ENCODE data around the gene QSER1. TPM values are rescaled to one million over a fixed set of nuclear protein-coding genes. Genes with fewer than 3 reads are reported as not detected.

Gene QSER1
- total RNA-seq, 1 experiment from 2014 or later = 48.0 TPM

DNA sequence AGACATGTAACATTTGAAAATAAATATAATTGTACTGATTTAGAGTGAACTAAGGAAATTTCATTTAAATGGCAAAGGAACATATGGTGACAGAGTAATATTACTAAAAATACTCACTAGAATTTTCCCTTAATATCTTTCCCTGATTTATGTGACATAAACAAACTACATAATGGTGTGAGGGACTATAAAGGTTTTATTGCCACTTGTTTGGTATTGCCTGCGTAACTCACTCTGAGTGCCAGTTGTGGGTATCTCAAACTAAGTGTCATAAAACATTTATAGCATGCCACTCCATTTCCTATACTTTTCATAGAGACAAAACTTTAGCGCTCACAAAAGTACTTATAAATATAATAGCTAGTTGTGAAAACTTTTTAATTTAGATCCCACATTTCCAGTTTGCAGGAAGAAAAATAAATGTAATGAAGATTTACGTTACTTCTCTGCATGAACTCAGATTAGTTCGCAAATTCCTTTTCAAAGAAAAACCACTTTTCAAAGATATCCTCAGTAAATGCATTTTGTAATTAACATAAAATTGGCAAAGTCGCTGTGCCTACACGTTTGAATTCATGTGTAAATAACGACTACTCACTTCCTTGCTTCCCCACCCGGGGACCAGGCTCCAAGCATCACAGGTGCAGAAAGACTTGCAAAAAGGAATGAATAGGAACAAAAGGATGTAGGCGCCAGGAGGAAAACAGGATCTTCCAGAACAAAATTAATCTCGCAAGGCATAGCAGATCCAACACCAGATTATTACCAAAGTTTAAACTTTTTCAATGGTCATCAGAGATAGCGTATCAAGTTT, 1.6 kb upstream of the QSER1 start:
- ChIA-PET CTCF (no interaction called here), POLR2A (no interaction called here), RAD21 (ENCODE audit: low non-redundant PET in 1 of 2, low total read pairs in 2 of 2, uncharacterized antibody in 2 of 2, unreplicated experiment in 2 of 2) (no interaction called here)
- Histone ChIP-seq H3K4me1 (ENCODE audit: control insufficient read depth in 1 of 2, insufficient read depth in 2 of 2, low read length in 2 of 2) (peaks cover 0 to 21% of the 10 kb centered on the region in 2 experiments; a peak in 3 of 4 replicates), H3K4me3 (replicated peaks in 1 of 2; ENCODE audit: low read depth in 1 of 2, low read length in 2 of 2) (peak overlapping the region in 1 of 2 experiments; percentile 75; a peak in 1 of 4 replicates), H2AFZ (ENCODE audit: low read depth, low read length, poor library complexity, severe bottlenecking) (no peak overlapping the region), H3K9me3 (ENCODE audit: control insufficient read depth in 1 of 2, insufficient read depth in 1 of 2, low read depth in 1 of 2, low read length in 2 of 2) (no peaks in the 10 kb centered on the region), H4K20me1 (ENCODE audit: insufficient read depth) (no peaks in the 10 kb centered on the region; the same call in 1 of the 2 replicates), H3K36me3 (ENCODE audit: control insufficient read depth in 1 of 2, insufficient read depth in 2 of 2, low read length in 2 of 2) (no peaks in the 10 kb centered on the region), H3K9me2 (ENCODE audit: insufficient read depth) (no peaks in the 10 kb centered on the region), H3K9ac (ENCODE audit: low read length) (peak overlapping the region; percentile 88), H3K27ac (ENCODE audit: low read depth, low read length) (no peak overlapping the region), H3K4me2 (ENCODE audit: low read length) (peak overlapping the region; percentile 82), H3K79me2 (ENCODE audit: insufficient read depth, low read length) (peaks cover 30% of the 10 kb centered on the region), H3K27me3 (ENCODE audit: insufficient read depth, low read length) (no peaks in the 10 kb centered on the region)
- no peak for DNase-seq (ENCODE audit: low read depth, low spot score)
- no peak for TF ChIP-seq SRF (IDR thresholded peaks at IDR 0.05; ENCODE audit: low read depth)
- no peak for TF ChIP-seq EZH2 (IDR thresholded peaks at IDR 0.05)
- TF ChIP-seq REST (IDR thresholded peaks at IDR 0.05; ENCODE audit: low read depth) = no peak
- no peak for TF ChIP-seq EGR1 (IDR thresholded peaks at IDR 0.05; ENCODE audit: low read depth)
- no peak for TF ChIP-seq ZNF274 (IDR thresholded peaks at IDR 0.05; ENCODE audit: low read depth, low read length)
- TF ChIP-seq FOSL1 (IDR thresholded peaks at IDR 0.05; ENCODE audit: low read depth) = no peak
- no peak for TF ChIP-seq CBX3 (IDR thresholded peaks at IDR 0.05; ENCODE audit: low read depth)
- TF ChIP-seq SP1 (IDR thresholded peaks at IDR 0.05; ENCODE audit: low read depth) = no peak
- no peak for TF ChIP-seq ATF3 (IDR thresholded peaks at IDR 0.05)
- no peak for TF ChIP-seq ZFX (IDR thresholded peaks at IDR 0.05)
- TF ChIP-seq, protein P1, sequence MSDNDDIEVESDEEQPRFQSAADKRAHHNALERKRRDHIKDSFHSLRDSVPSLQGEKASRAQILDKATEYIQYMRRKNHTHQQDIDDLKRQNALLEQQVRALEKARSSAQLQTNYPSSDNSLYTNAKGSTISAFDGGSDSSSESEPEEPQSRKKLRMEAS (IDR thresholded peaks at IDR 0.05) = no peak
- no peak for TF ChIP-seq ZBTB33 (IDR thresholded peaks at IDR 0.05; ENCODE audit: extremely low read depth, insufficient replicate concordance, low read length)
- TF ChIP-seq POLR2AphosphoS5 (IDR thresholded peaks at IDR 0.05; ENCODE audit: low read depth, low read length) = no peak
- no peak for TF ChIP-seq CTCF (IDR thresholded peaks at IDR 0.05 in 2 of 3, conservative IDR thresholded peaks at IDR 0.05 in 1 of 3; ENCODE audit: borderline replicate concordance in 1 of 3, insufficient read depth in 1 of 3, low read depth in 2 of 3, low read length in 2 of 3)
- no peak for TF ChIP-seq SIN3A (IDR thresholded peaks at IDR 0.05; ENCODE audit: low read depth)
- no peak for TF ChIP-seq EZH2phosphoT487 (IDR thresholded peaks at IDR 0.05; ENCODE audit: borderline replicate concordance)
- TF ChIP-seq YY1 (IDR thresholded peaks at IDR 0.05; ENCODE audit: extremely low read depth, insufficient replicate concordance, low read depth, low read length) = no peak
- no peak for TF ChIP-seq JUND (IDR thresholded peaks at IDR 0.05)
- TF ChIP-seq ELF1 (IDR thresholded peaks at IDR 0.05; ENCODE audit: borderline replicate concordance, low read depth) = no peak
- no TSS peak for BruUV-seq (replicated peaks)
- ATAC-seq = no peak
- intact Hi-C loops (cut with micrococcal nuclease) = no loop called here
